ENCODE results near the gene SMC4.

Gene SMC4

GRCh38 chr3:160395297-160395696 is 4.2 kb upstream of the SMC4 start:
- DNase-seq (ENCODE audit: low spot score) = no peak

- DNase-seq (ENCODE audit: low spot score) = no peak
Measured at GRCh38 chr3:160398820-160399124, 678 bp upstream of the SMC4 start.

GRCh38 chr3:160400030-160400701 is 716 bp downstream of the SMC4 start:
- peak; percentile 76 for DNase-seq (ENCODE audit: low spot score)

GRCh38 chr3:160400702-160401150 is 1.3 kb downstream of the SMC4 start:
- no peak for DNase-seq (ENCODE audit: low spot score)

- DNase-seq (ENCODE audit: low spot score) = no peak
Measured at GRCh38 chr3:160401291-160402095, 2.0 kb downstream of the SMC4 start.

- DNase-seq (ENCODE audit: low spot score) = no peak
Measured at GRCh38 chr3:160402221-160403027, 3.0 kb downstream of the SMC4 start.

- DNase-seq (ENCODE audit: low spot score) = no peak
Measured at GRCh38 chr3:160403028-160403545, 3.6 kb downstream of the SMC4 start.

- DNase-seq (ENCODE audit: low spot score) = no peak
Measured at GRCh38 chr3:160403796-160404470, 4.5 kb downstream of the SMC4 start.

- DNase-seq (ENCODE audit: low spot score) = no peak
Measured at GRCh38 chr3:160409812-160410610, 10.6 kb downstream of the SMC4 start.

- no peak for DNase-seq (ENCODE audit: low spot score)
Measured at GRCh38 chr3:160412477-160412876, 13.0 kb downstream of the SMC4 start.

- DNase-seq (ENCODE audit: low spot score) = peak; percentile 70
Measured at GRCh38 chr3:160413613-160414248, 14.3 kb downstream of the SMC4 start.

- no peak for DNase-seq (ENCODE audit: low spot score)
Measured at GRCh38 chr3:160417311-160417710, 17.9 kb downstream of the SMC4 start.

GRCh38 chr3:160427832-160428424 is 28.5 kb downstream of the SMC4 start:
- DNase-seq (ENCODE audit: low spot score) = no peak

- DNase-seq (ENCODE audit: low spot score) = no peak
Measured at GRCh38 chr3:160434071-160434470, 34.6 kb downstream of the SMC4 start.

- no peak for DNase-seq (ENCODE audit: low spot score)
Measured at GRCh38 chr3:160435095-160435494, 35.6 kb downstream of the SMC4 start.

- DNase-seq (ENCODE audit: low spot score) = no peak
Measured at GRCh38 chr3:160435747-160436146, 36.3 kb downstream of the SMC4 start.

- DNase-seq (ENCODE audit: low spot score) = no peak
Measured at GRCh38 chr3:160437083-160437455, 37.6 kb downstream of the SMC4 start.

GRCh38 chr3:160440687-160441086 is 41.2 kb downstream of the SMC4 start:
- DNase-seq (ENCODE audit: low spot score) = no peak

GRCh38 chr3:160444411-160444810 is 45.0 kb downstream of the SMC4 start:
- DNase-seq (ENCODE audit: low spot score) = no peak

GRCh38 chr3:160445854-160446253 is 46.4 kb downstream of the SMC4 start:
- DNase-seq (ENCODE audit: low spot score) = no peak
